ENCODE results near the gene FKBP11. TPM values are rescaled to one million over a fixed set of nuclear protein-coding genes. Genes with fewer than 3 reads are reported as not detected.
"Not testable (repeated sequence)": the region's sequence is repeated elsewhere in the genome, so short reads cannot be mapped to it uniquely, and the experiment has no call there.

The FKBP11 gene
- total and polyA plus RNA-seq, 2 donors, result 17.7 to 19.4 TPM

GRCh38 chr12:48917857-48918537 is 7.3 kb downstream of the FKBP11 start:
- H3K36me3 ChIP-seq (ENCODE audit: insufficient read depth), result no peaks in the 10 kb centered on the region
- DNase-seq (ENCODE audit: extremely low spot score), result no peak
- H3K4me3 ChIP-seq (ENCODE audit: low read depth, low read length), result no peak overlapping the region
- WGBS, result 52% methylated on average over 3 of the region's 3 CpGs
- H3K27ac ChIP-seq (ENCODE audit: low read depth), result no peak overlapping the region
- H3K4me1 ChIP-seq (ENCODE audit: insufficient read depth), result no peaks in the 10 kb centered on the region

GRCh38 chr12:48910196-48910595 is 15.1 kb downstream of the FKBP11 start:
- Histone ChIP-seq H3K4me3 (ENCODE audit: low read depth, low read length) (no peak overlapping the region), H3K36me3 (ENCODE audit: insufficient read depth) (no peaks in the 10 kb centered on the region)
- DNase-seq (ENCODE audit: extremely low spot score), result no peak

GRCh38 chr12:48909698-48910097 is 15.6 kb downstream of the FKBP11 start:
- not testable (repeated sequence) for H3K4me1 ChIP-seq (ENCODE audit: insufficient read depth); DNase-seq (ENCODE audit: extremely low spot score); H3K27ac ChIP-seq (ENCODE audit: low read depth); H3K36me3 ChIP-seq (ENCODE audit: insufficient read depth); H3K4me3 ChIP-seq (ENCODE audit: low read depth, low read length)
- WGBS, result 86% methylated on average over 11 of the region's 11 CpGs

More at GRCh38 chr12:48910196-48910595, 15.1 kb downstream of the FKBP11 start:
- no peak overlapping the region for H3K27ac ChIP-seq (ENCODE audit: low read depth)
- H3K4me1 ChIP-seq (ENCODE audit: insufficient read depth), result no peaks in the 10 kb centered on the region

GRCh38 chr12:48907245-48907644 is 18.0 kb downstream of the FKBP11 start:
- Histone ChIP-seq H3K4me1 (ENCODE audit: insufficient read depth) (no peaks in the 10 kb centered on the region), H3K27ac (ENCODE audit: low read depth) (no peak overlapping the region), H3K4me3 (ENCODE audit: low read depth, low read length) (no peak overlapping the region), H3K36me3 (ENCODE audit: insufficient read depth) (no peaks in the 10 kb centered on the region)
- DNase-seq (ENCODE audit: extremely low spot score), result no peak
- 68% methylated on average over 3 of the region's 3 CpGs for WGBS

- H3K4me1 ChIP-seq (ENCODE audit: insufficient read depth), result no peaks in the 10 kb centered on the region
- under 1% methylated on average over 19 of the region's 19 CpGs for WGBS
- H3K27ac ChIP-seq (ENCODE audit: low read depth), result no peak overlapping the region
- DNase-seq (ENCODE audit: extremely low spot score), result peak; percentile 78
- H3K36me3 ChIP-seq (ENCODE audit: insufficient read depth), result no peaks in the 10 kb centered on the region
- H3K4me3 ChIP-seq (ENCODE audit: low read depth, low read length), result peak overlapping the region; percentile 20
Observed at GRCh38 chr12:48903982-48904411, 21.3 kb downstream of the FKBP11 start.

- WGBS, result 58% methylated on average over 20 of the region's 20 CpGs
- H3K4me1 ChIP-seq (ENCODE audit: insufficient read depth), result no peaks in the 10 kb centered on the region
- no peak overlapping the region for H3K4me3 ChIP-seq (ENCODE audit: low read depth, low read length)
- no peaks in the 10 kb centered on the region for H3K36me3 ChIP-seq (ENCODE audit: insufficient read depth)
- no peak overlapping the region for H3K27ac ChIP-seq (ENCODE audit: low read depth)
- no peak for DNase-seq (ENCODE audit: extremely low spot score)
Observed at GRCh38 chr12:48903363-48903981, 21.8 kb downstream of the FKBP11 start.

- no peaks in the 10 kb centered on the region for H3K4me1 ChIP-seq (ENCODE audit: insufficient read depth)
- WGBS, result 89% methylated on average over 2 of the region's 2 CpGs
- no peaks in the 10 kb centered on the region for H3K36me3 ChIP-seq (ENCODE audit: insufficient read depth)
- H3K4me3 ChIP-seq (ENCODE audit: low read depth, low read length), result no peak overlapping the region
- no peak overlapping the region for H3K27ac ChIP-seq (ENCODE audit: low read depth)
- no peak for DNase-seq (ENCODE audit: extremely low spot score)
Observed at GRCh38 chr12:48901278-48901677, 24.0 kb downstream of the FKBP11 start.

- no peak for DNase-seq (ENCODE audit: extremely low spot score)
- no peaks in the 10 kb centered on the region for H3K36me3 ChIP-seq (ENCODE audit: insufficient read depth)
- H3K4me1 ChIP-seq (ENCODE audit: insufficient read depth), result no peaks in the 10 kb centered on the region
- H3K4me3 ChIP-seq (ENCODE audit: low read depth, low read length), result no peak overlapping the region
- no peak overlapping the region for H3K27ac ChIP-seq (ENCODE audit: low read depth)
- 77% methylated on average over 2 of the region's 2 CpGs for WGBS
Observed at GRCh38 chr12:48899651-48900050, 25.6 kb downstream of the FKBP11 start.

- Histone ChIP-seq H3K36me3 (ENCODE audit: insufficient read depth) (no peaks in the 10 kb centered on the region), H3K4me1 (ENCODE audit: insufficient read depth) (no peaks in the 10 kb centered on the region), H3K4me3 (ENCODE audit: low read depth, low read length) (no peak overlapping the region), H3K27ac (ENCODE audit: low read depth) (no peak overlapping the region)
- 64% methylated on average over 1 of the region's 1 CpG for WGBS
- DNase-seq (ENCODE audit: extremely low spot score), result no peak
Observed at GRCh38 chr12:48894271-48894670, 31.0 kb downstream of the FKBP11 start.

- 4% methylated on average over 37 of the region's 37 CpGs for WGBS
- H3K4me1 ChIP-seq (ENCODE audit: insufficient read depth), result no peaks in the 10 kb centered on the region
- no peak overlapping the region for H3K4me3 ChIP-seq (ENCODE audit: low read depth, low read length)
Observed at GRCh38 chr12:48890657-48891418, 34.5 kb downstream of the FKBP11 start.

GRCh38 chr12:48889679-48890078 is 35.6 kb downstream of the FKBP11 start:
- no peaks in the 10 kb centered on the region for H3K36me3 ChIP-seq (ENCODE audit: insufficient read depth)
- no peak for DNase-seq (ENCODE audit: extremely low spot score)
- no peaks in the 10 kb centered on the region for H3K4me1 ChIP-seq (ENCODE audit: insufficient read depth)
- no peak overlapping the region for H3K27ac ChIP-seq (ENCODE audit: low read depth)
- no peak overlapping the region for H3K4me3 ChIP-seq (ENCODE audit: low read depth, low read length)
- WGBS, result 85% methylated on average over 3 of the region's 3 CpGs

More at GRCh38 chr12:48890657-48891418, 34.5 kb downstream of the FKBP11 start:
- DNase-seq (ENCODE audit: extremely low spot score), result peak; percentile 49
- H3K36me3 ChIP-seq (ENCODE audit: insufficient read depth), result no peaks in the 10 kb centered on the region
- no peak overlapping the region for H3K27ac ChIP-seq (ENCODE audit: low read depth)

GRCh38 chr12:48883305-48884161 is 41.8 kb downstream of the FKBP11 start:
- Histone ChIP-seq H3K36me3 (ENCODE audit: insufficient read depth) (no peaks in the 10 kb centered on the region), H3K4me1 (ENCODE audit: insufficient read depth) (no peaks in the 10 kb centered on the region), H3K4me3 (ENCODE audit: low read depth, low read length) (no peak overlapping the region), H3K27ac (ENCODE audit: low read depth) (no peak overlapping the region)
- WGBS, result 59% methylated on average over 13 of the region's 13 CpGs
- no peak for DNase-seq (ENCODE audit: extremely low spot score)

- WGBS, result 78% methylated on average over 3 of the region's 3 CpGs
- Histone ChIP-seq H3K4me3 (ENCODE audit: low read depth, low read length) (no peak overlapping the region), H3K27ac (ENCODE audit: low read depth) (no peak overlapping the region), H3K4me1 (ENCODE audit: insufficient read depth) (no peaks in the 10 kb centered on the region), H3K36me3 (ENCODE audit: insufficient read depth) (no peaks in the 10 kb centered on the region)
- DNase-seq (ENCODE audit: extremely low spot score), result no peak
Observed at GRCh38 chr12:48882972-48883304, 42.4 kb downstream of the FKBP11 start.

All from urinary bladder (tissue), 4 donors.